ENCODE measurements around the gene KCNJ18. TPM values are rescaled to one million over a fixed set of nuclear protein-coding genes. Genes with fewer than 3 reads are reported as not detected.
"Not testable (repeated sequence)": the region's sequence is repeated elsewhere in the genome, so short reads cannot be mapped to it uniquely, and the experiment has no call there.

KCNJ18 gene
- total RNA-seq, result not detected in 2 replicates

- not testable (repeated sequence) for DNase-seq (ENCODE audit: low read depth in 2 of 2)
Observed at GRCh38 chr17:21691883-21692703, at the start of gene KCNJ18. KCNJ18 (plus strand) TSS chr17:21692523; CDS start chr17:21702787, 10,264 bp downstream.

GRCh38 chr17:21648125-21648524 lies 44.2 kb upstream of the KCNJ18 start:
- DNase-seq (ENCODE audit: low read depth in 2 of 2), result not testable (repeated sequence)

DNA sequence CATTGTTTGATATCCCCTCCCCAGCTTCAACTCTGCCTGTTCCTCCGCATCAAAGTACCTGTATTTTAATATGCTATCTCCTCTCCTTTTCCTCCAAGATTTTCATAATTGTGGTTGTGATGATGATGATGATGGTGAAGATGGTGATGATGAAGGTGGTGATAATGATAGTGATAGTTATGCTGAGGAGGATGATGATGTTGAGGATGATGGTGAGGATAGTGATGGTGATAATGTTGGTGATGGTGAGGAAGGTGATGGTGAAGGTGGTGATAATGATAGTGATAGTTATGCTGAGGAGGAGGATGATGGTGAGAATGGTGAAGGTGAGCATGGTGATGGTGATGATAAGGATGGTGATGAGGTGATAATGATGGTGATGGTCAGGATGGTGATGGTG lies 42.3 kb upstream of the KCNJ18 start:
- not testable (repeated sequence) for DNase-seq (ENCODE audit: low read depth in 2 of 2)

DNA sequence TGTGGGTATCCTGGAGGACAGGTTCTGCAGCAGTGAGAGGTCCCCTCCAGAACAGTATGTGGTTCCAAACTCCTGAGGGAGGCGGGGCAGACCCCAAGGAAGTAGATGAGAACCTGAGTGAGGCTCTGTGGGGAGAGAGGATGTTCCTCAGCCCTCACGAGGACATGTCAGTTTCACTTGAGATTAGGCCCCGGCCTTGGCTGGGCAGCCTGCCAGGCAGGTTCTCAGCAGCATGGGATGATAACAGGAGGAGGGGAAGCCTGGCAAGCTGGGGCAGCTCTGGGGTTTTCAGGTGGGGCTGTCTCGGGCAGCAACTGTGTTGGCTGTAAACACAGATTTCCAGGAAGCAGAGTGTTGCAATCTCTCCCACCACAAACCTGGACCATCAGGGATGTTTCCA lies 40.3 kb upstream of the KCNJ18 start:
- DNase-seq (ENCODE audit: low read depth in 2 of 2), result not testable (repeated sequence)

DNA sequence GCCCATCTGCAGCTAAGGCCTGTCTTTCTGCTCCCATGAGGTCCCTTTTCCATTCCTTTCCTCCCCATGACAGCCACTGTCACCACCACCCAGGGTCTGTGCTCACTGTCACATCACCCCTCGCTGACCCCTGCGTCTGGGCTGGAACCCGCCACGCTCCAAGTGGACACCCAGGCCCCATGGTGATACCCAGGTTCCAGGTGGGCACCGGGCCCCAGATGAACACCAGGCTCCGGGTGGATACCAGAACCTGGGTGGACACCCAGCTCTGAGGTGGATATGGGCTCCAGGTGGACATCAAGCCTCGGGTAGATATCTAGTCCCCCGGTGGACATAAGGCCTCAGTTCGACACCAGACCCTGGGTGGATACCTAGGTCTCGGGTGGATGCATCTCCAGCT lies 39.1 kb upstream of the KCNJ18 start:
- DNase-seq (ENCODE audit: low read depth in 2 of 2), result not testable (repeated sequence)

GRCh38 chr17:21656518-21657309 lies 35.6 kb upstream of the KCNJ18 start:
- not testable (repeated sequence) for DNase-seq (ENCODE audit: low read depth in 2 of 2)

DNA sequence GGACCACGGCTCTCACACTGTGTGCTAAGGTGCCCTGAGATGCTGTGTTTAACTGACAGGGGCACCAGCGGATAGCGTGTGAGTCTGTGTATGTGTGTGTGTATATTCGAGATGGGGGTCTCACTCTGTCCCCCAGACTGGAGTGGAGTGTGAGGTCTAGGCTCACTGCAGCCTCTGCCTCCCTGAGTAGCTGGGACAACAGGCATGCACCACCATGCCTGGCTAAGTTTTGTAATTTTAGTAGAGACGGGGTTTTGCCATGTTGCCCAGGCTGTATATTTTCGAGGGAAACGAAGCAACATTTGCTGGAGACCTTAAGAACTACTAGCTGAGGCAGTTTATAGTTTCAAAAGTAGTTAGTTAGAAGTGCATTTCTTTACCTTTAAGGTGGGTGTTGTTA lies 32.7 kb upstream of the KCNJ18 start:
- DNase-seq (ENCODE audit: low read depth in 2 of 2), result not testable (repeated sequence)

DNA sequence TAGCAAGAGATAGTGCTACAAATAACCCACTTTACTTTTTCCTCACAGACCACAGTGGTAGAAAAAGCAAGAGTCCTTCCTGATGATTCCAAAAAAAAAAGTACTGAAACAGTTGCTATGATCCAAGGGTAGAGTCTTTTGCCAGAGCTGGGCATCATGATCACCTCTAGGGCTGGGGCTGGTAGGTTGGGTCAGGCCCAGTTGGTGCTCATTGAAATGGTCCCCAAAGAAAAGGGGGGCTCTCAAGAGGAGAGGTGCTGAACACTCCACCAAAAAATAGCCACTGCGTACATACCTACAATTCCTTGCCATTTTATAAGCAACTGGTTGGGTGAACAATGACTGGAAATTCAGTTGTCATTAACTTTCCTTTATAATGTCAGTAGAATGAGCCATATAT lies 30.9 kb upstream of the KCNJ18 start:
- DNase-seq (ENCODE audit: low read depth in 2 of 2), result not testable (repeated sequence)

- DNase-seq (ENCODE audit: low read depth in 2 of 2), result not testable (repeated sequence)
Observed at GRCh38 chr17:21663166-21663565, 29.2 kb upstream of the KCNJ18 start.

DNA sequence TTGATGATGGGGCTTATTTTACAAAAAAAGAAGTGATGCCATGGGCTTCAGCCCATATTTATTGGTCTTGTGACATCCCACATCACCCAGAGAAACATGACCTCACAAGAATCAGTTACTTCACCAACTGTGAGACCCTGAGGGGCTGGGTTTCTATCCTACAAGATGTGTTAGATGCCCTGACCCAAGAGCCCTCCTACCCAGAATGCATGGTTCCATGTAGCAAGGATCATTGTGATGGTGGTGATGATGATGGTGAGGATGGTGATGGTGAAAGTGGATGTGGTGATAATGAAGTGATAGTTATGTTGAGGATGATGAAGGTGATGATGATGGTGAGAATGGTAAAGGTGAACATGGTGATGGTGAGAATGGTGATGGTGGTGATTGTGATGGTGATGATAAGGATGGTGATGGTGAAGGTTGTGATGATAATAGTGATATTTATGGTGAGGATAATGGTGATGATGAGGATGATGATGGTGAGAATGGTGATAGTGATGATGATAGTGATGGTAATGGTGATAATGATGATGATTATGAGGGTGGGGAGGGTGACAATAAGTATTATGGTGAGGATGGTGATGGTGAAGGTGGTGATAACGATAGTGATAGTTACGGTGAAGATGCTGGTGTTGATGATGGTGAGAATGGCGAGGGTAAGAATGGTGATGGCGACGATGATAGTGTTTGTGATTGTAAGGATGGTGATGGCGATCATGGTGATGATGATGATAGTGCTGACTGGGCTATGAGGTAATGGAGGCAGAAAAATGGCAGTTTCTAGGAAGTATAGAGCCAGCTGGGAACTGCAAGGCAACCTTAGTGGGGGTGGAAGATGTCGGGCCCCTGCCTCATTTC lies 28.5 kb upstream of the KCNJ18 start:
- not testable (repeated sequence) for DNase-seq (ENCODE audit: low read depth in 2 of 2)

DNA sequence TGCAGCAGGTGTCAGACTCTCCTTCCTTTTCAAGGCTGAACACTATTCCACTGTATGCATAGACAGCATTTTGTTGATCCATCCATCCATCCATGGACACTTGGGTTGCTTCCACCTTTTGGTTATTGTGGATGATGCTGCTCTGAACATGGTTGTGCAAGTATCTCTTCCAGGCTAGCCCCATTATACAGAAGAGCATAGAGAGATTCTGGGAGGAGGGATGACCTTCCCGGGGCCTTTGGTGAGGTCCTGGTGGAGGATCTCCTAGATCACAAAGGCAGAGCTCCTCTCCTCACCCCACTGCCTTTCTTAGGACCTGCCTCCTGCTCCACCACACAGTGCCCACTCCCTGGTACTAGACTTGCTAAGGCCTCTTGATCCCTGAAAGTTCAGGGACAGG lies 27.2 kb upstream of the KCNJ18 start:
- not testable (repeated sequence) for DNase-seq (ENCODE audit: low read depth in 2 of 2)

GRCh38 chr17:21665935-21666493 lies 26.3 kb upstream of the KCNJ18 start:
- DNase-seq (ENCODE audit: low read depth in 2 of 2), result not testable (repeated sequence)

DNA sequence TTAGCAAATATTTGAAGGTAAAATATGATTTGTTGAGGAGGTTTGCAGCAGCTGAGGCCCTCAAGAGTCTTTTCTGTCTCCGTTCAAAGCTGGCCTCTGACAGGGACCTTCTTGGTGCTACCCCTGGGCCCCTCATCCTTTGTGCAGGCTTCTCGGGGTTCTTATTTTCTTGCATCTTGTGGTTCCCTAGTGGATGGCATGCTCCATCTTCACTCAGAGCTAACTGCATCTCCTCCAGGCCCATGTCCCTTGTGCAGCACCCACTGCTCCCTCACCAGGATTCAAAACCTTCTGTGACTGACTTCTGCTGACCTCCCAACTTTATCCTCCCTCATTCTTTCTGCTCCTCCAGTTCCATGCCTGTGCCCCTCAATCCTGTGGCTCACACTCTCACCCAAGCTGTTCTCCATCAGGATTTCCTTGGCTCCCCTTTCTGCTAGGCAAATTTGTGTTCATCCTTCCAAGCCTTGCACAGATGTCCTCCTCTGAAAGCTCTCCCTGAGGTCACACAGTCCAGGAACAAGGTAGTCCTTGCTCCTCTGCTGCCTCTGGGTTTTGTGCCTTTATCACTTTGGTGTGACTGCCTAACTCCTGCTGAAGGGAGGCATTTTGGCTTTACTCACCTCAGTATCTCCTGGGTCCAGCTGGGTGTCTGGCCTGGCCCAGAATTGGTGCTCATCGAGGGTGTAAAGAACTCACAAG lies 25.5 kb upstream of the KCNJ18 start:
- not testable (repeated sequence) for DNase-seq (ENCODE audit: low read depth in 2 of 2)

GRCh38 chr17:21667413-21668117 lies 24.8 kb upstream of the KCNJ18 start:
- not testable (repeated sequence) for DNase-seq (ENCODE audit: low read depth in 2 of 2)

DNA sequence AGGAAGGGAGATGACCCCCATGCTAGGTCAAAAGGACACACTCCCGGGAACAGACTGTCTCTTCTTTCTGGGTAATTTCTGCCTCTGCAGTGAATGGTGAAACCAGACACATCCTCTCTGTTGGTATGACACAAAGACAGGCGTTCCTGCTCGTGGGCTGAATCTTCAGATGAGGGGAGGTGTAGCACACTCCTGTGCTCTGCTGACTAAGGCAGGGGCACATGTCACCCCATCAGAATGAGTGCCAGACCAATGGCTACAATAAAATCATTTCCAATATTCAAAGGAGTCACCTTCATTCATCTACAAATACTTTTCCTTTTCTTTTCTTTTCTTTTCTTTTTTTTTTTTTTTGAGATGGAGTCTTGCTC lies 24.2 kb upstream of the KCNJ18 start:
- not testable (repeated sequence) for DNase-seq (ENCODE audit: low read depth in 2 of 2)

DNA sequence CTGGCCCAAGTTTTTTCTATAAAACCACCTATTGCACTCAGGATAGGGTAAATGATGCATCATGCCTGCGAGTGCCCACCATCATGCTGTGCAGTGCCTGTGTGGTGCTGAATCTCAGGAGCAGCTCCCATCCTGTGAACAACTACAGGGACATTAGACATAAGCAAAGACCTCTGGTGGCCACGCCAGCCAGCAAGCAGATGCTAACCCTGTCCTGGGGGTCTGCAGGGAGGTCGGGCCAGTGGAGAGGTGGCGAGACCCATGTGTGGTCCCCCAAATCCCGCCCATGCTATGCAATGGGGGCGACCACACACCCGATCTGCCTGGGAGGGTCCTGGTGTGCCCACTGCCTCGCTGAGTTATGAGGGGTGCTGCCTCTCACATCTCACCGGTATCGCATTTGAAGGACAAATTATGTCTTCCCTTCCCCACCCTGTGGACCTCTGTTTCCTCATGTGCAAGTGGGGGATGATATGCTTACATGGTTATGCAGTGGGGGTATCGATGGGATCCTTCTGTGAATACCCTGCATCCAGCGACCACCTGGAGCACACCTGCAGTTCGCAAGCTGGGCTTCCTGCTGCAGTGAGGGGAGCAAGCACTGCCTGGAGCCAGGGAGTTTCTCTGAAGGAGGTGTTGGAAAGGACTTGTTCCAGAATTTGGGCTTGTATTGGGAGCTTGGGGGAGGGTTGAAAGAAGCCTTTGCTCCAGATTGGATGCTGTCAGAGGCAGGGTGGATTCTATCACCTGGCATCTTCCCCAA lies 23.4 kb upstream of the KCNJ18 start:
- DNase-seq (ENCODE audit: low read depth in 2 of 2), result not testable (repeated sequence)

DNA sequence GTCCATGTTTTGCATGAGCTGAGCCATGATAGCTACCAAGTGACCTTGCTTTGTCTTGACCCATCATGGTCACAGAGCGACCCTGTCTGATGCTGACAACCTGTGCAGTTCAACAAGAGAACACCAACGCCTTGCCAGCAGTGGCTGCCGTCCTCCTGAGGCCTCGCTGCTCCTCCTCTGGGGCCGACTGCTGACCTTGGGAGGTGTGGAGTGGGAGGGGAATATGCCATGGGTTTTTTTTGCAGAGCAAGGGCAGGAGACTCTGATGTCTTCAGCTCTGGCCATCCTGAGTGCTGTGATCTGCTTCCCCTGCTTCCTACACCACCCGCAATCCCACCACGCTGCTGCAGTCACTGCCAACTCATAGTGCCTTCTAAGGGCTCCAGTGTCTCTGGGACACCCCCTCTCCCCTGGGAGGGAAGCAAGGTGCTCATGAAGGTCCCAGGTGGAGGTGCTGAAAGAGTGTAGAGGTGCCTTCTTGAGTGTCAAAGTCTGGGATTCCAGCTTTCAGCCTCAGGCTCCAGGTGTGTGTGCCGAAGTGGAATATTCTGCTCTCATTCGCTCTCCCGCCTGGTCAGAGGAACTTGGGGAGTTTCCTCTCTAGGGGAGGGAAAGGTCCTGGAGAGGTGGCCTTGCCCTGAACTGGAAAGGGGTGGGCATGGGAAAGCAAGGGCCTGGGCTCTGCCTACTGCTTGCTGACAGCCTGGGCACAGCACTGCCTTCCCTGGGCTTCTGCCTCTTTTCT lies 22.5 kb upstream of the KCNJ18 start:
- not testable (repeated sequence) for DNase-seq (ENCODE audit: low read depth in 2 of 2)

DNA sequence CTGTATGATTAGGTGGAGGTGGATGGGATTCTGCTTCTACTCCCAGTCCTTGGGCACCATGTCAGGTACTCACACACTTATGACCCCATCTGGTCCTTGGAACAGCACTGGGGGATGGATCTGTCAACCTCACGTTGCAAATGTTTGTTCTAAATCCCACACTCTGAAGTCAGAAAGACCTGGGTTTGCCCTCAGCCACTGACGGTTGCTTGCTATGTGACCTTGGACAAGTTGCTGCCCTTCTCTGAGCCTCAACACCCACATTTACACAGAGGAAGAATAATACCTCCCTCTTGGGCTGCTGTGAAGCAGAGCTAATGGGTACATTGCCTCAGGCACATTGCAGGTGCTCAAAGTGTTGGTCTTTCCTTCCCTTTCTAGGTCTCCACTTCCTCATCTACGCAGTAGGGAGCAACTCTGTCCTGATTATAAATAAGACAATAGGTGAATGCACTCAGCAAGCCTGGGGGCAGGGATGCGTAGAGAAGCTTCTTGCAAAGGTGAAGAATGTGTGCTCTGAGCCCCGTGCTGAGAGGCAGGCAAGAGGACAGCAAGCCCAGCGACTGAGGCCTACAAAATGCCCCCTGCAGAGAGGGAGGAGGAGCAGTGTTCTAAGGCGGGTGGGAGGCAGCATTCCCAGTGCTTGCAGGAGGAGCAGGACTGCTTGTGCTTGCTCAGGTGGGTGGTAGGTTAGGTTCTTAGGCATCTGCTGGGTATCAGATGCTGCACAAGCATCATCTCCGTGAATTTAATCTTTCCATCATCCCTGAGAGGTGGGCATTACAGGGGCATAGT lies 21.8 kb upstream of the KCNJ18 start:
- DNase-seq (ENCODE audit: low read depth in 2 of 2), result not testable (repeated sequence)
